Lung (tissue), 13 donors: Measurements from ENCODE around the gene CXCR6. TPM values are rescaled to one million over a fixed set of nuclear protein-coding genes. Genes with fewer than 3 reads are reported as not detected.

Experiments used
- ATAC-seq: fragments of 200-7000 bp; cut with Tn5 transposase; one replicate; pipeline ENCODE4 v1.9.1; 2020; ENCODE audit warnings: moderate number of reproducible peaks; ENCODE audit not compliant: insufficient read depth, low FRiP score
- DNase-seq, 3 donors: peaks; one replicate each; pipeline ENCODE4 v3.0.0-alpha.2; 2013 to 2017
- H3K27ac ChIP-seq, 2 donors: one replicate each; pipeline ENCODE4 v1.5.1; 2013; ENCODE audit warnings: mild to moderate bottlenecking in 2 of 2, moderate library complexity in 2 of 2, control low read depth in 1 of 2, inconsistent platforms in 1 of 2, low read depth in 1 of 2, low read length in 1 of 2
- H3K27me3 ChIP-seq, 3 donors: one replicate each; pipeline ENCODE4 v1.5.1; 2013; ENCODE audit warnings: low read length in 2 of 3; ENCODE audit not compliant: control insufficient read depth in 3 of 3, insufficient read depth in 3 of 3
- H3K36me3 ChIP-seq, 4 donors: one replicate each; pipeline ENCODE4 v1.5.1; 2013; ENCODE audit warnings: low read length in 4 of 4, mild to moderate bottlenecking in 1 of 4, moderate library complexity in 1 of 4; ENCODE audit not compliant: control insufficient read depth in 4 of 4, insufficient read depth in 4 of 4
- H3K4me1 ChIP-seq, 5 donors: one replicate each; pipeline ENCODE4 v1.5.1; 2013; ENCODE audit warnings: low read length in 5 of 5, mild to moderate bottlenecking in 2 of 5, moderate library complexity in 1 of 5; ENCODE audit not compliant: control insufficient read depth in 5 of 5, insufficient read depth in 5 of 5
- H3K4me3 ChIP-seq: one replicate; pipeline ENCODE4 v1.5.1; 2013; ENCODE audit warnings: mild to moderate bottlenecking, control low read depth, moderate library complexity
- H3K9ac ChIP-seq, 2 donors: one replicate each; pipeline ENCODE4 v1.5.1; 2013; ENCODE audit warnings: low read length in 2 of 2, control low read depth in 1 of 2; ENCODE audit not compliant: insufficient read depth in 1 of 2
- H3K9me3 ChIP-seq, 4 donors: one replicate each; pipeline ENCODE4 v1.5.1; 2013; ENCODE audit warnings: low read length in 3 of 4, mild to moderate bottlenecking in 1 of 4, moderate library complexity in 1 of 4; ENCODE audit not compliant: control insufficient read depth in 4 of 4, insufficient read depth in 3 of 4
- WGBS, 2 donors: extraction: QIAGEN DNeasy Blood & Tissue Kit; methylation state at CpG; one replicate each; pipeline ENCODE4 v1.1.7; 2013; 5-methylcytosine and 5-hydroxymethylcytosine counted together
- polyA plus RNA-seq, 2 donors: library from polyadenylated mRNA; stranded (reverse); fragments of 200-250 nt; gene quantifications; one replicate each; pipeline ENCODE4 v1.2.1, GENCODE V29; 2013
- small RNA-seq: library from RNA; depleted of rRNA; stranded (forward); fragments of <200 nt; gene quantifications from one replicate; pipeline ENCODE3, GENCODE V24; 2014; ENCODE audit warnings: low replicate concordance
- total RNA-seq, 2 donors: library from RNA; depleted of rRNA in 1 of 2; stranded (reverse); fragments of >200 nt in 1 of 2; gene quantifications; one replicate each; pipeline ENCODE4 v1.2.1, GENCODE V29; 2014 to 2021
- TF ChIP-seq, protein P1 (sequence below): IDR thresholded peaks from 2 replicates; pipeline ENCODE4 v1.5.1; 2012; ENCODE audit warnings: mild to moderate bottlenecking; ENCODE audit errors: control extremely low read depth, extremely low read depth
- donor health status: control.
- donor health status: control.
- donor health status: Bipolar disorder and iron deficiency.
- donor health status: healthy.
- donor health status: DM: yes; HTN: yes; CAD: no.

The CXCR6 gene
- total and polyA plus RNA-seq, 4 donors, result 1.0 to 4.3 (median 2.0) TPM

DNA sequence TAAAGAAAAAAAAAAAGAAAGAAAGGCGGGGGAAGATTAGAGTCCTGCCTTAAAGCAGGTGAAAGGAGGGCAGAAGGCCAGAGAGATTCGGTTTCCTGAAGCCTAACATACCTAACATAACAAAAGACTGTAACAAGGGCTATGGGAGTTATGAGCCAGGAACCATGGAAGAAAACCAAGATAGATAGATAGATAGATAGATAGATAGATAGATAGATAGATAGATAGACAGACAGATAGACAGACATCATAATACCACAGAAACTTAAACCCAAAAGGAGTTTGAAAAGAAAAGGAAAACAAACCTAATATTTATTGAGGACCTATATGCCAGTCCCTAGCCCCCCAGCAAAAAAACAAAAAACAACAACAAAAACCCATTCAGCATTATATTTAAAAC is 54.7 kb downstream of the CXCR6 start:
- Histone ChIP-seq H3K9ac (no peak overlapping the region), H3K27me3 (no peaks in the 10 kb centered on the region), H3K4me1 (peaks cover 0 to 12% (median 2%) of the 10 kb centered on the region in 5 donors), H3K9me3 (no peaks in the 10 kb centered on the region), H3K27ac (no peak overlapping the region), H3K4me3 (no peak overlapping the region), H3K36me3 (peaks cover 0 to 2% (median 0%) of the 10 kb centered on the region in 4 donors)
- ATAC-seq (no peak), DNase-seq (no peak)
- WGBS, 2 donors, result 84 to 90% methylated on average over 2 of the region's 2 CpGs
- TF ChIP-seq, protein P1, sequence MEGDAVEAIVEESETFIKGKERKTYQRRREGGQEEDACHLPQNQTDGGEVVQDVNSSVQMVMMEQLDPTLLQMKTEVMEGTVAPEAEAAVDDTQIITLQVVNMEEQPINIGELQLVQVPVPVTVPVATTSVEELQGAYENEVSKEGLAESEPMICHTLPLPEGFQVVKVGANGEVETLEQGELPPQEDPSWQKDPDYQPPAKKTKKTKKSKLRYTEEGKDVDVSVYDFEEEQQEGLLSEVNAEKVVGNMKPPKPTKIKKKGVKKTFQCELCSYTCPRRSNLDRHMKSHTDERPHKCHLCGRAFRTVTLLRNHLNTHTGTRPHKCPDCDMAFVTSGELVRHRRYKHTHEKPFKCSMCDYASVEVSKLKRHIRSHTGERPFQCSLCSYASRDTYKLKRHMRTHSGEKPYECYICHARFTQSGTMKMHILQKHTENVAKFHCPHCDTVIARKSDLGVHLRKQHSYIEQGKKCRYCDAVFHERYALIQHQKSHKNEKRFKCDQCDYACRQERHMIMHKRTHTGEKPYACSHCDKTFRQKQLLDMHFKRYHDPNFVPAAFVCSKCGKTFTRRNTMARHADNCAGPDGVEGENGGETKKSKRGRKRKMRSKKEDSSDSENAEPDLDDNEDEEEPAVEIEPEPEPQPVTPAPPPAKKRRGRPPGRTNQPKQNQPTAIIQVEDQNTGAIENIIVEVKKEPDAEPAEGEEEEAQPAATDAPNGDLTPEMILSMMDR, result no peak

Small RNA genes within 50 kb of the gene (small RNA-seq; reads per million reads assigned to genes)
- gene RF00019, result not detected

Other genes starting within 250 kb of the CXCR6 start
- 10 to 100 TPM in 1 of 2 donors, under 1 TPM in 1; 0.28 to 10.2 TPM for gene SLC6A20, start 146.9 kb upstream of the CXCR6 start, total RNA-seq
- gene SLC6A20, start 146.9 kb upstream of the CXCR6 start, polyA plus RNA-seq, result 1 to 10 TPM in 1 of 2 donors, under 1 TPM in 1; 0.88 to 2.7 TPM
- 10 to 100 TPM; 30.9 to 45.1 TPM for gene LZTFL1, start 101.3 kb upstream of the CXCR6 start, total RNA-seq
- gene LZTFL1, start 101.3 kb upstream of the CXCR6 start, polyA plus RNA-seq, result 10 to 100 TPM in 1 of 2 donors, 1 to 10 TPM in 1; 7.7 to 13.7 TPM
- gene CCR9, start 56.9 kb upstream of the CXCR6 start, total RNA-seq, result under 1 TPM in 1 of 2 donors, not detected in 1; 0.46 TPM
- gene CCR9, start 56.9 kb upstream of the CXCR6 start, polyA plus RNA-seq, result under 1 TPM in 1 of 2 donors, not detected in 1; 0.09 TPM
- 10 to 100 TPM; 32.7 to 38.7 TPM for gene FYCO1, start 52.4 kb downstream of the CXCR6 start, total RNA-seq
- 10 to 100 TPM; 11.3 to 13.7 TPM for gene FYCO1, start 52.4 kb downstream of the CXCR6 start, polyA plus RNA-seq
- under 1 TPM; 0.18 to 0.43 TPM for gene XCR1, start 84.0 kb downstream of the CXCR6 start, total RNA-seq
- 1 to 10 TPM in 1 of 2 donors, under 1 TPM in 1; 0.04 to 1.1 TPM for gene XCR1, start 84.0 kb downstream of the CXCR6 start, polyA plus RNA-seq